Type B pancreatic cell (in vitro differentiated cells): ENCODE results near the gene XYLT1. TPM values are rescaled to one million over a fixed set of nuclear protein-coding genes. Genes with fewer than 3 reads are reported as not detected.

Experiments used
- DNase-seq: peaks from one replicate; pipeline ENCODE4 v3.0.0; 2021; ENCODE audit warnings: mixed read lengths; ENCODE audit not compliant: unreplicated experiment; ENCODE audit errors: extremely low spot score
- H3K27ac Mint-ChIP-seq: 2 replicates; pipeline ENCODE4 v1.8.0; 2021; ENCODE audit warnings: mild to moderate bottlenecking, mixed read lengths
- H3K27me3 Mint-ChIP-seq: 2 replicates; pipeline ENCODE4 v1.8.0; 2021; ENCODE audit warnings: mixed read lengths
- H3K36me3 Mint-ChIP-seq: 2 replicates; pipeline ENCODE4 v1.8.0; 2021; ENCODE audit warnings: mixed read lengths
- H3K4me1 Mint-ChIP-seq: one replicate; pipeline ENCODE4 v1.8.0; 2021; ENCODE audit warnings: mixed read lengths; ENCODE audit not compliant: unreplicated experiment
- H3K4me3 Mint-ChIP-seq: 2 replicates; pipeline ENCODE4 v1.8.0; 2021; ENCODE audit warnings: mild to moderate bottlenecking, mixed read lengths
- H3K9me3 Mint-ChIP-seq: 2 replicates; pipeline ENCODE4 v1.8.0; 2021; ENCODE audit warnings: mixed read lengths
- total RNA-seq: library from RNA; stranded (reverse); gene quantifications from 2 replicates; pipeline ENCODE4 v1.2.1, GENCODE V29; 2021; ENCODE audit warnings: low replicate concordance
- TF ChIP-seq, protein P1 (sequence below): fragments of 200-600 bp; sonication (generic); conservative IDR thresholded peaks from 2 replicates; pipeline ENCODE4 v1.5.0; 2021; ENCODE audit warnings: antibody characterized with exemption, mild to moderate bottlenecking

The XYLT1 gene
- total RNA-seq, 1 donor from 2014 or later = 14.9 TPM

DNA sequence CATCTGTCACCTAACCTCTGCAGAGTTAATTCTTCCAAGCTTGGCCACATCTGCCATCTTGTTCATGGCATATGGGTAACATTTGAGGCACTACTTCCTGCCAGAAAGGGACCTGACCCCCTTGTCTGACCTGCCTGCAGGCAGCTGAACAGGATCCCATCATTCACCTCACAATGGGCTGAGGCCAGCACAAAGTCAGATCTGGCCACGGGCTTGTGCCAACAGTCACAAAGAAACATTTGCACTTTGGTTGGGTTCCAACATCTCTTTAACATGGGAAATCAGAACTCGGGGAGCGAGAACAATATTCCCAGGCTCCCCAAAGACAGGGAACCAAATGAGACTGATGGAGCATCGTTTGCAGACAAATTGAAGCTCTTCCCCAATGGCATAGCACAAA is 116.1 kb downstream of the XYLT1 start:
- DNase-seq = no peak

DNA sequence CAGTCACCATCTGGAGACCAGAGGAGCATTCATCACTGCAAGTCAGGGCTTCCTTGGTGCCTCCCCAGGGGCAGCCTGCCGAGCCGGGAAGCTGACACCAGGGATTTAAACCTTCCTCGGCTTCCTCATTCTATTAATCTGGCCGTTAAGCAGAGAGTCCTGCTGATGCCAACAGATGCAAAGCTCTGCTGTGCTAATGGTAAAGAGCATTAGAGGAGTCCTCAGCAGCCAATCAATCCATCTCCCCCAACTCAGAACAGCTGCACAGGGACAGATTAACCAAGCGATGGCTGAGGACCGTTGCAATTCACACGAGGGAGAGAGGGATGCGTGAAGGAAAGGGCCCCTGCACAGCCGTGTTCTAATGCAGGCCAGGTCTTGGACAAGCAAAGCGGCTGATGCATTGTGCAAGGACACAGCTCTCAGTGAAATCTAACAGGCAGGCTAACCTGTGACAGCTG is 116.6 kb downstream of the XYLT1 start:
- no peaks in the 10 kb centered on the region for H3K36me3 Mint-ChIP-seq
- TF ChIP-seq, protein P1, sequence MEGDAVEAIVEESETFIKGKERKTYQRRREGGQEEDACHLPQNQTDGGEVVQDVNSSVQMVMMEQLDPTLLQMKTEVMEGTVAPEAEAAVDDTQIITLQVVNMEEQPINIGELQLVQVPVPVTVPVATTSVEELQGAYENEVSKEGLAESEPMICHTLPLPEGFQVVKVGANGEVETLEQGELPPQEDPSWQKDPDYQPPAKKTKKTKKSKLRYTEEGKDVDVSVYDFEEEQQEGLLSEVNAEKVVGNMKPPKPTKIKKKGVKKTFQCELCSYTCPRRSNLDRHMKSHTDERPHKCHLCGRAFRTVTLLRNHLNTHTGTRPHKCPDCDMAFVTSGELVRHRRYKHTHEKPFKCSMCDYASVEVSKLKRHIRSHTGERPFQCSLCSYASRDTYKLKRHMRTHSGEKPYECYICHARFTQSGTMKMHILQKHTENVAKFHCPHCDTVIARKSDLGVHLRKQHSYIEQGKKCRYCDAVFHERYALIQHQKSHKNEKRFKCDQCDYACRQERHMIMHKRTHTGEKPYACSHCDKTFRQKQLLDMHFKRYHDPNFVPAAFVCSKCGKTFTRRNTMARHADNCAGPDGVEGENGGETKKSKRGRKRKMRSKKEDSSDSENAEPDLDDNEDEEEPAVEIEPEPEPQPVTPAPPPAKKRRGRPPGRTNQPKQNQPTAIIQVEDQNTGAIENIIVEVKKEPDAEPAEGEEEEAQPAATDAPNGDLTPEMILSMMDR = no peak
- no peak for DNase-seq
- H3K4me1 Mint-ChIP-seq = peaks cover 30% of the 10 kb centered on the region
- H3K9me3 Mint-ChIP-seq = no peaks in the 10 kb centered on the region
- peak overlapping the region; percentile 3 for H3K27ac Mint-ChIP-seq
- no peaks in the 10 kb centered on the region for H3K27me3 Mint-ChIP-seq
- no peak overlapping the region for H3K4me3 Mint-ChIP-seq

More for the DNA sequence above, 116.1 kb downstream of the XYLT1 start:
- H3K9me3 Mint-ChIP-seq = no peaks in the 10 kb centered on the region
- H3K4me3 Mint-ChIP-seq = no peak overlapping the region
- H3K4me1 Mint-ChIP-seq = peaks cover 30% of the 10 kb centered on the region
- no peaks in the 10 kb centered on the region for H3K36me3 Mint-ChIP-seq
- TF ChIP-seq, protein P1 = no peak
- H3K27ac Mint-ChIP-seq = no peak overlapping the region
- H3K27me3 Mint-ChIP-seq = no peaks in the 10 kb centered on the region

DNA sequence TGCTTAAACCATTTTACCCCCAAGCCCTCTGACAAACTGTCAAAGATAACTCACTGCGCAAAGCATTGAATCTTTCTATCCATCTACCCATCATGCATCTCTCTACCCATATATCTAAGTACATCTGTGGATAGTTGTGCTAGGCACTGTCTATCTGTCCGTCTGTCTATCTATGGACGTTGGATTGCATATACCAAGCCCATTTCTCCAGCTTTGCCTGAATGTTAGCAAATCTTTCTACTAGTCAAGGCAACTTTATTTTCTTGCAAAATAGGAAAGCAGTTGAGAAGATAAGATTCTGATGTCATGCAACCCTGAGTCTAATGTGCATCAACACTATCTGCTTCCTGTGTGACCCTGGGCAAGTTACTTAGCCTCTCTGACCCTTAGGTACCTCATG is 117.2 kb downstream of the XYLT1 start:
- TF ChIP-seq, protein P1 = no peak
- H3K4me1 Mint-ChIP-seq = peaks cover 30% of the 10 kb centered on the region
- no peak overlapping the region for H3K4me3 Mint-ChIP-seq
- no peaks in the 10 kb centered on the region for H3K36me3 Mint-ChIP-seq
- no peaks in the 10 kb centered on the region for H3K27me3 Mint-ChIP-seq
- no peak for DNase-seq
- no peak overlapping the region for H3K27ac Mint-ChIP-seq
- H3K9me3 Mint-ChIP-seq = no peaks in the 10 kb centered on the region

DNA sequence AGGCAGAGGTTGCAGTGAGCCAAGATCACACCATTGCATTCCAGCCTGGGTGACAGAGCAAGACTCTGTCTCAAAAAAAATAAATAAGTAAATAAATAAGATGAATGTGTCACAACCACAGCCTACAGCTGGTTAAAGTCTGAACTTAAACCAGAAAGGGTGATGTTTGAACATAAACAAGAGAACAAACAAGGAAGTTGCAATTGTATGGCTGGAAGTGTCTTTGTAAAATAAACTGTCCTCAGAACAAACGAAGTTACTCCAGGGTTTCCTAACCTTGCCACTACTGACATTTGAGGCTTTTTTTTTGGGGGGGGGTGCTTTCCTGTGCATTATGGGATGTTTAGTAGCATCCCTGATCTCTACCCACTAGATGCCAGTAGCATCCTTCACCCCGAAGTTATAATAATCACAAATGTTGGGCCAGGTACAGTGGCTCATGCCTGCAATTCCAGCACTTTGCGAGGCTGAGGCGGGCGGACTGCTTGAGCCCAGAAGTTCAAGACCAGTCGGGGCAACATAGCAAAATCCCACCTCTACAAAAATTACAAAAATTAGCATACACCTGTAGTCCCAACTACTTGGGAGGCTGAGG is 119.2 kb downstream of the XYLT1 start:
- Mint-ChIP-seq H3K36me3 (no peaks in the 10 kb centered on the region), H3K9me3 (no peaks in the 10 kb centered on the region), H3K27me3 (no peaks in the 10 kb centered on the region), H3K4me3 (no peak overlapping the region), H3K27ac (no peak overlapping the region), H3K4me1 (peaks cover 31% of the 10 kb centered on the region)
- TF ChIP-seq, protein P1 = no peak
- no peak for DNase-seq

DNA sequence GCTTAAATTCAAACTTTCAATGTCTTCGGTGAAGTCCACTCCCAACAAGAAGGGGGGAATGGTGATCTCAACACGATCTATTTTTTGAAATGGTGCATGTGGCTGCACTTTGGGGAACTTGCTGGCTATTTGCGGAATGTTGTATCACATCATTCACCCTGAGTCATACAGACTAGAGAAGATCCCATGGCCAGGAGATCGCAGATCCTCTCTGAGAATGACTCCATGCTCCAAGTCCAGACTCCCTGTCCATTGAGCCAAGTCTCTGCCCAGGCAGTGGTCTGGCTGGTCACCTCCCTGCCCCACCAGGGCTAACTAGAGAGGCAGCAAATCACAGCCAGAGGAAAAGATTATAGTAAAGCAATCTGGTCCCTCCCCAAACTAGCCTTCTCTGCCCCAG is 120.6 kb downstream of the XYLT1 start:
- Mint-ChIP-seq H3K4me3 (no peak overlapping the region), H3K9me3 (no peaks in the 10 kb centered on the region), H3K27me3 (no peaks in the 10 kb centered on the region), H3K27ac (no peak overlapping the region), H3K36me3 (no peaks in the 10 kb centered on the region), H3K4me1 (peaks cover 31% of the 10 kb centered on the region)
- no peak for DNase-seq
- TF ChIP-seq, protein P1 = no peak

DNA sequence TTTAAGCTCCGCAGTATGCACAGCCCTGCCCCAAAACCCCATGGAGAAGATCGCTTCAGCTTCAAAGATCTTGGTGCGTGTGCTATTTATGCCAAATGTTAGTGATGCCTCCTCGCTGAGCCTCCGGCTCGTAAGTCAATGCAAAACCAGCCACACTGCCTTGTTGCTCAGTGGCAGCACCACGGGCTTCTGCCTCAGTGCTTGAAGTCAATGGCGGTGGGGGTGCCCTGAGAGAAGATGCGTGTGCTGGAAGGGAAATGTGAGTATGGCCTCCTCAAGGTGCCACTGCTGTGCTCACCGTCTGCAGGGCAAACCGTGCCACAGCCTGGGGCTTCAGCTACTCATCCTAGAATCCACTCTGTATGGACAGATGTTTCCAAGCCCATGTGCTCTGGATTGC is 121.9 kb downstream of the XYLT1 start:
- TF ChIP-seq, protein P1 = no peak
- H3K27me3 Mint-ChIP-seq = no peaks in the 10 kb centered on the region
- H3K9me3 Mint-ChIP-seq = no peaks in the 10 kb centered on the region
- peaks cover 17% of the 10 kb centered on the region for H3K4me1 Mint-ChIP-seq
- DNase-seq = no peak
- no peaks in the 10 kb centered on the region for H3K36me3 Mint-ChIP-seq
- no peak overlapping the region for H3K27ac Mint-ChIP-seq
- H3K4me3 Mint-ChIP-seq = no peak overlapping the region
